NAMALWA (cell line): Measurements from ENCODE around the gene TACSTD2.
"Not testable (repeated sequence)": the region's sequence is repeated elsewhere in the genome, so short reads cannot be mapped to it uniquely, and the experiment has no call there.

Experiments
- DNase-seq: peaks from one replicate; pipeline ENCODE4 v3.0.0-alpha.2; 2015; ENCODE audit warnings: low spot score

Gene TACSTD2, protein sequence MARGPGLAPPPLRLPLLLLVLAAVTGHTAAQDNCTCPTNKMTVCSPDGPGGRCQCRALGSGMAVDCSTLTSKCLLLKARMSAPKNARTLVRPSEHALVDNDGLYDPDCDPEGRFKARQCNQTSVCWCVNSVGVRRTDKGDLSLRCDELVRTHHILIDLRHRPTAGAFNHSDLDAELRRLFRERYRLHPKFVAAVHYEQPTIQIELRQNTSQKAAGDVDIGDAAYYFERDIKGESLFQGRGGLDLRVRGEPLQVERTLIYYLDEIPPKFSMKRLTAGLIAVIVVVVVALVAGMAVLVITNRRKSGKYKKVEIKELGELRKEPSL

GRCh38 chr1:58576727-58577653 is at the start of gene TACSTD2:
TSS of gene TACSTD2 (minus strand) at chr1:58577252. CDS start at chr1:58577156, 96 bp downstream.
- DNase-seq, result no peak

DNA sequence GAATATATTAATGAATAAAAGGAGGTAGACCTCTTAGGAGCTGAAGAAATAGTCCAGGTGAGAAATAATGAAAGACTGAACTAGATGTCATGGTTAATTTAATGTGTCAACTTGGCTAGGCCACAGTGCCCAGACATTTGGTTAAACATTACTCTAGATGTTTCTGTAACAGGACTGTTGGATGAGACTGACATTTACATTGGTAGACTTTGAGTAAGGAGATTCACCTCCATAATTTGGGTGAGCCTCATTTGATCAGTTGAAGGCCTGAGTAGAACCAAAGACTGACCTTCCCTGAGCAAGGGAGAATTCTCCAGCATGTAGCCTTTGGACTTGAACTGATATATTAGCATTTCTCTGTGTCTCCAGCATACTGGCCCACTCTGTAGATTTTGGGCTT is 49.2 kb upstream of the TACSTD2 start:
- no peak for DNase-seq

DNA sequence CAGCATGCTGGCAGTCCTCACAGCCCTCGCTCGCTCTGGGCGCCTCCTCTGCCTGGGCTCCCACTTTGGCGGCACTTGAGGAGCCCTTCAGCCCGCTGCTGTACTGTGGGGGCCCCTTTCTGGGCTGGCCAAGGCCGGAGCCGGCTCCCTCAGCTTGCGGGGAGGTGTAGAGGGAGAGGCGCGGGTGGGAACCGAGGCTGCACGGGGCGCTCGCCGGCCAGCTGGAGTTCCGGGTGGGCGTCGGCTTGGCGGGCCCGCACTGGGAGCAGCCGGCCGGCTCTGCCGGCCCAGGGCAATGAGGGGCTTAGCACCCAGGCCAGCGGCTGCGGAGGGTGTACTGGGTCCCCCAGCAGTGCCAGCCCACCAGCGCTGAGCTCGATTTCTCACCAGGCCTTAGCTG is 46.2 kb upstream of the TACSTD2 start:
- DNase-seq, result not testable (repeated sequence)

DNA sequence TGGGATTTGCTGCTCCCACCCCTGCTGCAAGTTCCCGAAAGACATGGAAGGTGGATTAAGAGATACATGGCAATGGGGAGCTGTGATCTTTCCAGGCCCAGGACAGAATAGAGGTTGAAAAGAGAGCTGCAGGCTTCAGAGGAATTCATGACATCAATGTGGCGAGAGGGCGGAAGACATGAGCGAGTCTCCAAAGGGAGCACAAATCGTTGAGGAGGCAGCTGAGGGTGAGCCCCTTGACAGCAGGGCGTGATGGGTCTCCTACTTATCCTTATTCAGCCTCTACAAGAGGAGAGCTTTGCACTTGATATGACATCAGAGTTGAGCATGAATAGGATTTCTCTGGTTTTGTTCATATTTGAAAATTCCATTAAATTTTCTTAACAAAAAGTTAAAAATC is 45.5 kb upstream of the TACSTD2 start:
- DNase-seq, result no peak

DNA sequence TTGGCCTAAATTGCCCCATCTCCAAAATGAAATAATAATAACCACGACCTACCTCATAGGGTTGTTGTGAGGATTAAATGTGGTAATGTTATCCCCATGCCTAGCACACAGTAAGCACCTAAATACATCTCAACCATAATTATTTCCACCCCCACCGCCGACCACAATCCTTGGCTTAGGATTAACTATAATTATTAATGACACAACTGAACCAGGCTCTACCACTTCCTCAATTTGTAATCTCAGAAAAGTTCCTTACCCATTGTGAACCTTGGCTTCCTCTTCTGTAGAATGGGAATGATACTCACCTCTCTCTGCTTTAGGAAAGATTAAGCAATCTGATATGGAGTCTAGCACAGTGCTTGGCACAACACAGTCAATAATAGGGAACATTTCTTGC is 44.3 kb upstream of the TACSTD2 start:
- no peak for DNase-seq

GRCh38 chr1:58620926-58621325 is 43.9 kb upstream of the TACSTD2 start:
- no peak for DNase-seq

DNA sequence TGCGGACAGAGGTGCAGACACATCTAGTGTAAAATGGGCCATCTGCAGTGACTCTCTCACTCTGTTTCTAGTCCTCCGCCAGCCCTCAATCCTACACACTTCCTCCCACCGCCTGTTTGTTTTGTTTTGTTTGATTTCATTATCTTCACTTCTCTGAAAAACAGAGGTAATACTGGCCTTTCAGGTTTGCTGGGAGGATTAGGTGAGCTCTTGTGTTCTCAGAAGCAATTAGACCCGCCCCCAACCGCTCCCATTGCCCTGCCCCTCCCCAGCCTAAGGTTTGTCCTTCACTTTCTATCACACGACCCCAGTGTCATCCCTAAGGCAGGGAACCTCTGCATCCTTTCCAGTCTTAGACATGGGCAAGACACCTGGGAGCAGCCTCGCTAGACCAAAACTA is 43.2 kb upstream of the TACSTD2 start:
- no peak for DNase-seq

- no peak for DNase-seq
These were observed 42.4 kb upstream of the TACSTD2 start for GRCh38 chr1:58619286-58620054.

DNA sequence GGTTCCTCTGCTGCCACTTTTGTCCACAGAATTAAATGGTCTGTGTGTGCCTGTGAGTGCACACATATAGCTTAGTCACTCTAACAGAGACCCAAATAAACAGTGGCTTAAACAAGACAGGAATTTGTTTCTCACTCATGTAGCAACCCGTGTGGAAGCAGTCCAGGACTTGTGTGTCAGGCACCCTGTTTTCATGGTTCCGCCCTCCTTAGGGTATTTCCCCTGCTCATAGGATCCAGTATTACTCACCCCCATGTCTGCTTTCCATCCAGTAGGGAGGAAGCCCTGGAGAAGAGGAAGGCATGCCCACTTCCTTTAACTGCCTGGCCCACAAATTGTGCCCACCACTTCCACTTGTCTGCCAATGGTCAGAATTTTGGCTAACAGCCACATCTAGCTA is 41.3 kb upstream of the TACSTD2 start:
- no peak for DNase-seq

GRCh38 chr1:58611861-58612385 is 34.9 kb upstream of the TACSTD2 start:
- DNase-seq, result no peak

GRCh38 chr1:58608945-58609344 is 31.9 kb upstream of the TACSTD2 start:
- no peak for DNase-seq

GRCh38 chr1:58608297-58608696 is 31.2 kb upstream of the TACSTD2 start:
- no peak for DNase-seq

GRCh38 chr1:58607391-58607790 is 30.3 kb upstream of the TACSTD2 start:
- no peak for DNase-seq

DNA sequence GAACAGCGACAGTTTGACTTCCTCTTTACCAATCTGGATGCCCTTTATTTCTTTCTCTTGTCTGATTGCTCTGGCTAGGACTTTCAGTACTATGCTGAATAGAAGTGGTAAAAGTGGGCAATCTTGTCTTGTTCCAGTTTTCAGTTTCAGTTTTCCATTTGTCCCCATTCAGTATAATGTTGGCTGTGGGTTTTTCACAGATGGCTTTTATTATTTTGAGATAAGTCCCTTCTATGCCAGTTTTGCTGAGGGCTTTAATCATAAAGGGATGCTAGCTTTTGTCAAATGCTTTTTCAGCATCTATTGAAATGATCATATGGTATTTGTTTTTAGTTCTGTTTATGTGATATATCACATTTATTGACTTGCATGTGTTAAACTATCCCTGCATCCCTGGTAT is 24.9 kb upstream of the TACSTD2 start:
- DNase-seq, result not testable (repeated sequence)

- no peak for DNase-seq
These were observed 20.9 kb upstream of the TACSTD2 start for GRCh38 chr1:58597996-58598395.

- no peak for DNase-seq
These were observed 20.0 kb upstream of the TACSTD2 start for GRCh38 chr1:58597076-58597475.

DNA sequence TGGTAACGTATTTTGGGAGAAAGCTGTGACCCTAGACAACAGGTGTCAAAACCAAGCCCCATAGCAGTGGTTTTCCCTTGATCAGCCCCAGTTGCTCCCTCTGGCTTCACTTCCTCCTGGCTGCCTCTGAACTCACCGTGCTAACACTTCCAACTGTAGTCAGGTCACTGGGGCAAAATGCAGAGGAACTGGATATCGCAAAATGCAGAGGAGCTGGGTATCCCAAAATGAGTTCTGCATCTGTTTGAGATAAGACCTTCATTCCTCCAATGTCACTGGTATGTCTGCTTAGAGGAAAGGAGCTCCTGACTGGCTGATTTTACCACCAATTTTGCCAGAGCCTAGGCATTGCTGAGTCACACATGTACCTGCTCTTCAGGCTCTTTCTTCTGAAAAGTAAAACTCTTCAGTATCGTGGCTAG is 19.6 kb upstream of the TACSTD2 start:
- no peak for DNase-seq

DNA sequence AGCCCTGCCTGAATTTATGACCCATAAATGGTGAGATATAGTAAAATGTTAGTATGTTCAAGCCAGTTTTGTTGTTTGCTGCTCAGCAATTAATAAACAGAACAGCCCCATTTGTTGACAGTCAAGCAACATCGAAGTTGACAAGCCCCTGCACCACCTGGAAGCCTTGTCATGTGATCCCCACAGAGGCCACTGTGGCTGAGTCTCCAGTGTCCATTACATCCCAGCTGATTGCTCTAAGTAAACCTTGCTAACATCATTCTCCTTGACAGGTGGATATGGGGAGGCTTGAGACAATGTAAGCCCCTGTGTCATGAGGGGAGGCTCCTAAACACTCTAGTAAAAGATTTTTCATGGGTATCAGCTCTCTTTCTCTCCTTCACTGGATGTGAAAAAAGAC is 17.5 kb upstream of the TACSTD2 start:
- DNase-seq, result no peak

GRCh38 chr1:58592522-58593134 is 15.6 kb upstream of the TACSTD2 start:
- DNase-seq, result no peak

DNA sequence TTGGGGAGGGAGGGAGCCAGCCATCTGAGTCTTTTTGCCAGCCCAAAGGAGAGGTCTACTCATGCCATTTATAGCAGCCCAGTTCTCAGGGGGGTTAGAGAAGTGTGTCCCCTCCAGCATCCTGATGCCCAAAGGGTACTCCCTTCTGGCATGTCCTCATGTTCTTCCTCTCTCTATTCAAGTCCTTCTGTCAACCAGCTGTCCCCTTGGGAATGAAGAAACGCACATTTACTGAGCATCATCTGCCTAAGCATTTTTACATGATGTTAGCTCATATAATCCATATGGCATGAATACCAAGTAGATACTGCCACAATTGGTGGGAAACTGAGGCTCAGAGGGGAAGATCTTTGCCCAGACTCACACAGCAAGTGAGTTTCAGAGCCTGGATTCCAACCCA is 14.8 kb upstream of the TACSTD2 start:
- DNase-seq, result no peak

- DNase-seq, result no peak
These were observed 13.0 kb upstream of the TACSTD2 start for GRCh38 chr1:58590019-58590418.

- DNase-seq, result no peak
These were observed 11.3 kb upstream of the TACSTD2 start for GRCh38 chr1:58588396-58588795.
